H1 (cell line): ENCODE data around the gene SSTR3.

Experiments
- CREB1 ChIP-seq: IDR thresholded peaks from 2 replicates; pipeline ENCODE4 v1.6.1; 2012; ENCODE audit warnings: inconsistent platforms
- POLR2A ChIP-seq, 2 experiments: IDR thresholded peaks; 1 replicate in 1 of 2; 2 replicates in 1 of 2; pipeline ENCODE4 v1.6.1; 2011; ENCODE audit warnings: low read depth in 2 of 2, low read length in 2 of 2, mild to moderate bottlenecking in 2 of 2; ENCODE audit errors: control extremely low read depth in 1 of 2
- TF ChIP-seq, protein P1 (sequence below), 3 experiments: IDR thresholded peaks; 1 replicate in 2 of 3; 2 replicates in 1 of 3; pipeline versions ENCODE4 v1.5.1 to v1.6.1; 2011; ENCODE audit warnings: low read length in 3 of 3, mild to moderate bottlenecking in 3 of 3, inconsistent platforms in 2 of 3, low read depth in 1 of 3, moderate library complexity in 1 of 3; ENCODE audit not compliant: insufficient read depth in 1 of 3; ENCODE audit errors: control extremely low read depth in 1 of 3

DNA sequence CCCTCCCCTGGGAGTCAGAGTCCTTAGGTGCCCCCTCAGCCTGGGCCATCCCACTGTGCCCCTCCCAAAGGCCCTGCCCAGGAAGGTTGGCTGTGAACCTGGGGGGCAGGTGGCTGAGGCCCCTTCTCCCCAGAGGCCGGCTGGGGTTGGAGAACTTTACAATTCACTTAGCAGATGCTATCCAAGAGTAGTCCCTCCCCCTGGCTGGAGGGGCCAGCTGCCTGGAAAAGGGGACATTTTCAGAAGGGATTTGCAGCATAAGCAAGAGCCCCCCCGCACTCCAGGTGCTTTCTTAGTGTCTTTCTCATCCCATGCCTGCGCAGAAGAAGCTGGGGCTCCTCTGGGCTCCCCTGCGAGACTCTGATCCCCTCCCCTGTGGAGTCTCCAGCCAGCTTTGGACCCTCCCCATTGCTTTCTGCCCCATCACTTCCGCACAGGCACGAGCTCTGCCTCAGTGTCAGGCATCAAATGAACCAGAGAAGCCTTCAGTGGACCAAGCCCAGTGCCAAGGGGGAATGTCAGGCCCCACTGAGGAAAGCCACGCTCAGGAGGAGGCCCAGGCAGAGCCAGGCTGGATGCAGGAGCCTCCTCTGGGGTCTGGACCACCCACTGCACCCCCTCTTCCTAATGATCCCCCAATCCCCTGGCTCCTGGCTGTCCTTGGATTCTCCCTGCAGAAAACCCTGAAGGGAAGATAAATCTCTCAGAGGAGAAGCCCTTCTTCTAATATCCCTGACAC lies 3.7 kb downstream of the SSTR3 start:
- TF ChIP-seq, protein P1, sequence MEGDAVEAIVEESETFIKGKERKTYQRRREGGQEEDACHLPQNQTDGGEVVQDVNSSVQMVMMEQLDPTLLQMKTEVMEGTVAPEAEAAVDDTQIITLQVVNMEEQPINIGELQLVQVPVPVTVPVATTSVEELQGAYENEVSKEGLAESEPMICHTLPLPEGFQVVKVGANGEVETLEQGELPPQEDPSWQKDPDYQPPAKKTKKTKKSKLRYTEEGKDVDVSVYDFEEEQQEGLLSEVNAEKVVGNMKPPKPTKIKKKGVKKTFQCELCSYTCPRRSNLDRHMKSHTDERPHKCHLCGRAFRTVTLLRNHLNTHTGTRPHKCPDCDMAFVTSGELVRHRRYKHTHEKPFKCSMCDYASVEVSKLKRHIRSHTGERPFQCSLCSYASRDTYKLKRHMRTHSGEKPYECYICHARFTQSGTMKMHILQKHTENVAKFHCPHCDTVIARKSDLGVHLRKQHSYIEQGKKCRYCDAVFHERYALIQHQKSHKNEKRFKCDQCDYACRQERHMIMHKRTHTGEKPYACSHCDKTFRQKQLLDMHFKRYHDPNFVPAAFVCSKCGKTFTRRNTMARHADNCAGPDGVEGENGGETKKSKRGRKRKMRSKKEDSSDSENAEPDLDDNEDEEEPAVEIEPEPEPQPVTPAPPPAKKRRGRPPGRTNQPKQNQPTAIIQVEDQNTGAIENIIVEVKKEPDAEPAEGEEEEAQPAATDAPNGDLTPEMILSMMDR (IDR thresholded peaks at IDR 0.05; ENCODE audit: control extremely low read depth in 1 of 3, insufficient read depth in 1 of 3, low read depth in 1 of 3, low read length in 3 of 3) = no peak
- TF ChIP-seq CREB1 = no peak
- no peak for TF ChIP-seq POLR2A (IDR thresholded peaks at IDR 0.05; ENCODE audit: control extremely low read depth in 1 of 2, low read depth in 2 of 2, low read length in 2 of 2)
